Naive thymus-derived CD4-positive, alpha-beta T cell (primary cell): ENCODE results near the gene ZNF469. TPM values are rescaled to one million over a fixed set of nuclear protein-coding genes. Genes with fewer than 3 reads are reported as not detected.

ENCODE experiments used
- ATAC-seq: fragments of 150-1000 bp; cut with Tn5 transposase; 2 replicates; pipeline ENCODE4 v1.10.0; 2021; ENCODE audit warnings: mild to moderate bottlenecking, moderate library complexity
- CTCF ChIA-PET: fragments of 350-600 bp; sonication (Branson Sonifier 250); formaldehyde crosslinking; loops from one replicate; lab custom pipeline; 2021; ENCODE audit warnings: antibody characterized with exemption; lab: Charles Lee
- POLR2A ChIA-PET: fragments of 350-600 bp; sonication (Branson Sonifier 250); formaldehyde crosslinking; loops from one replicate; lab custom pipeline; 2021; ENCODE audit warnings: antibody characterized with exemption, inconsistent platforms; lab: Charles Lee
- DNase-seq, 9 donors: peaks; one replicate each; pipeline versions ENCODE4 v3.0.0 to v3.0.0-alpha.2; 2020 to 2022; ENCODE audit warnings: mixed read lengths in 1 of 9
- H3K27ac ChIP-seq: one replicate; pipeline ENCODE4 v1.7.0; 2013; ENCODE audit warnings: mild to moderate bottlenecking, low read depth, low read length, moderate library complexity
- H3K27me3 ChIP-seq, 2 donors: one replicate each; pipeline ENCODE4 v1.7.0; 2013; ENCODE audit warnings: low read length in 2 of 2, mild to moderate bottlenecking in 2 of 2, moderate library complexity in 2 of 2; ENCODE audit not compliant: control insufficient read depth in 2 of 2, insufficient read depth in 2 of 2
- H3K36me3 ChIP-seq, 3 experiments: 1 replicate in 2 of 3; 2 replicates in 1 of 3; pipeline ENCODE4 v1.7.0; 2013; ENCODE audit warnings: low read length in 3 of 3, mild to moderate bottlenecking in 3 of 3, moderate library complexity in 1 of 3; ENCODE audit not compliant: insufficient read depth in 3 of 3, control insufficient read depth in 2 of 3
- H3K4me1 ChIP-seq, 2 donors: one replicate each; pipeline ENCODE4 v1.7.0; 2013; ENCODE audit warnings: low read length in 2 of 2, mild to moderate bottlenecking in 2 of 2, moderate library complexity in 1 of 2; ENCODE audit not compliant: control insufficient read depth in 2 of 2, insufficient read depth in 2 of 2
- H3K4me3 ChIP-seq: 2 replicates; pipeline ENCODE4 v1.7.0; 2013; ENCODE audit warnings: mild to moderate bottlenecking, low read length
- H3K9me3 ChIP-seq, 3 experiments: 1 replicate in 2 of 3; 2 replicates in 1 of 3; pipeline ENCODE4 v1.7.0; 2013; ENCODE audit warnings: low read length in 3 of 3; ENCODE audit not compliant: control insufficient read depth in 2 of 3
- H3K27ac Mint-ChIP-seq, 9 donors: one replicate each; pipeline ENCODE4 v1.8.0; 2020 to 2022; ENCODE audit warnings: mixed read lengths in 9 of 9, mild to moderate bottlenecking in 8 of 9, moderate library complexity in 5 of 9, inconsistent platforms in 2 of 9
- H3K27me3 Mint-ChIP-seq, 5 donors: one replicate each; pipeline ENCODE4 v1.8.0; 2021 to 2022; ENCODE audit warnings: mixed read lengths in 5 of 5, mild to moderate bottlenecking in 1 of 5
- H3K36me3 Mint-ChIP-seq, 5 donors: one replicate each; pipeline ENCODE4 v1.8.0; 2020 to 2022; ENCODE audit warnings: mixed read lengths in 5 of 5, mild to moderate bottlenecking in 3 of 5, inconsistent platforms in 1 of 5
- H3K4me1 Mint-ChIP-seq, 7 donors: one replicate each; pipeline ENCODE4 v1.8.0; 2020 to 2022; ENCODE audit warnings: mixed read lengths in 7 of 7, mild to moderate bottlenecking in 3 of 7, inconsistent platforms in 1 of 7
- H3K4me3 Mint-ChIP-seq, 10 donors: one replicate each; pipeline ENCODE4 v1.8.0; 2020 to 2022; ENCODE audit warnings: mild to moderate bottlenecking in 10 of 10, mixed read lengths in 10 of 10, moderate library complexity in 6 of 10, inconsistent platforms in 2 of 10
- H3K9me3 Mint-ChIP-seq, 11 donors: one replicate each; pipeline ENCODE4 v1.8.0; 2020 to 2022; ENCODE audit warnings: mixed read lengths in 11 of 11, mild to moderate bottlenecking in 4 of 11, inconsistent platforms in 1 of 11, moderate library complexity in 1 of 11
- intact Hi-C, 2 donors: fragments of 100-400 bp; cut with micrococcal nuclease; formaldehyde crosslinking; loops; one replicate each; pipeline ENCODE4 v1.15.1; 2023
- polyA plus RNA-seq, 2 donors: library from polyadenylated mRNA; unstranded; fragments of 300-500 nt; fragmentation: Illumina TruSeq; gene quantifications; one replicate each; pipeline ENCODE4 v1.2.3, GENCODE V29; 2021
- total RNA-seq, 6 experiments: library from RNA in 5 of 6; stranded (reverse) in 5 of 6; gene quantifications; 1 replicate in 5 of 6; 2 replicates in 1 of 6; pipeline ENCODE4 v1.2.3 and lab custom pipeline; 2021 to 2026

ZNF469 gene
- total and polyA plus RNA-seq, 7 experiments from 2014 or later: 0.07 to 1.6 (median 1.1) TPM; not detected in 1

DNA sequence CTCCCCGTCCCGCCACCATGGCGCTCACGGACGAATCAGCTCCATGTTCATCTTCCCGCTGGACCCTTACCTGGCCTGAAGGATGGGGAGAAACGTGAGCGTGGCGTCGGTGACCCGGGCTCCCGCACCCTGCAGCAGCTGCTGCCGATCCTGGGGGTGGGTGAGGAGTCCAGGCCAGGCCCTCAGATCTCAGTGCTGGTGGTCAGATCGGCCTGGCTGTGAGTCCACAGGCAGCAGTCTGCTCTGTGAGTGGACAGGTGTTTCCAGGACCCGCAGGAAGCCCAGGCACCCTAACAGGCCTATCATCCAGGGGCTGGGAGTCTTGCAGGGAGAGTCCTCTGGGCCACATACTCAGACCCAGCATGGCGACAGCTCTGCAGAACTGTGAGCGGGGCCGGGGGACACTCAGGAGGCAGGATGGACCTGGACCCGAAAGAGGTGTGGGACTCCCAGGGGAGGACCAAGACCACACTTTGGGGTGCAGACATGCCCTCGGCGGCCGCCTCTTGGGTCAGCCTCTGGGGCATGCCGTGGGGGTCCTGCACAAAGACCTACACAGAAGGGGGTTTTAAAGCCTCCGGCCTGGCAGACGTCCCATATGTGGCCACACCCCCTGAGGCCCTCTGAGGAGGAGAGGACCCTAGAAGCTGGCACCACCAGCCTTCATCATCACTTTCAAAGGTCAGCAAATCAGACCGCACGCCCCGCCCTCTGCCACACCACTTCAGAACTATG lies 27.2 kb upstream of the ZNF469 start:
- no peak for DNase-seq
- Mint-ChIP-seq H3K4me3 (no peak overlapping the region), H3K4me1 (no peaks in the 10 kb centered on the region), H3K36me3 (no peaks in the 10 kb centered on the region), H3K9me3 (peaks cover 0 to 1% (median 0%) of the 10 kb centered on the region in 11 donors), H3K27me3 (peaks cover 0 to 6% (median 0%) of the 10 kb centered on the region in 5 donors), H3K27ac (no peak overlapping the region)
- Histone ChIP-seq H3K27ac (no peak overlapping the region), H3K4me3 (no peak overlapping the region), H3K4me1 (no peaks in the 10 kb centered on the region), H3K36me3 (no peaks in the 10 kb centered on the region), H3K27me3 (no peaks in the 10 kb centered on the region), H3K9me3 (no peaks in the 10 kb centered on the region)
- no peak for ATAC-seq
- ChIA-PET POLR2A (no interaction called here), CTCF (no interaction called here)
- intact Hi-C loops: no loop called here

DNA sequence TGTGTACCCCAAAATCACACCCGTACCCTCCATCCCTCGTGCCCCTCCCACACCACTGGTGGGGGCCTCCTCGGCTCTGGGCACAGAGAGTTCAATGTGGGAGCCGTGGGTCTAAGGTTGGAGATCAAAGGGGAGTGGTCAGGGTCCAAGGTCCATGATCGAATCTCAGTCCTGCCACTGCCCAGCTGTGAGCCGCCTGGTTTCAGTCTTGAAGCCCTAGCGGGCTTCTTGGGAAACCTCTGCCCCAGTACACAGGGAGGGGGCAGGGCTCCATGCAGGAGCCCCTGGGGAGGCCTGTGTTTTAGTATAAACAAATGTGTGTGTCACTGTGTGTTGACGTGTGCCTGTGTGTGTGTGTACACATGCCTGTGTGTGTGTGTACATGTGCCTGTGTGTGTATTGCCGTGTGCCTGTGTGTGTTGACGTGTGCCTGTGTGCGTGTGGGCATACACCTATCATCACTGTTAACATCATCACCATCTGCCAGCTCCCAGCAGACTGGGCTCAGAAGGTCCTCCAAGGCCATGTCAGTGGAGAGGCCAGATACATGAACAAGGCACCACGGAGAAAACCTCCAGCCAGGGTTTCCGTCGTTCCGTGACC lies 26.5 kb upstream of the ZNF469 start:
- CTCF ChIA-PET: no interaction called here
- DNase-seq (no peak), ATAC-seq (no peak)
- Histone ChIP-seq H3K9me3 (no peaks in the 10 kb centered on the region), H3K4me1 (no peaks in the 10 kb centered on the region), H3K27me3 (no peaks in the 10 kb centered on the region), H3K27ac (no peak overlapping the region), H3K36me3 (no peaks in the 10 kb centered on the region), H3K4me3 (no peak overlapping the region)
- H3K27ac Mint-ChIP-seq: no peak overlapping the region
- H3K9me3 Mint-ChIP-seq: peaks cover 0 to 4% (median 0%) of the 10 kb centered on the region in 11 donors
- H3K4me3 Mint-ChIP-seq: no peak overlapping the region
- intact Hi-C loops: no loop called here
- H3K36me3 Mint-ChIP-seq: no peaks in the 10 kb centered on the region
- POLR2A ChIA-PET: no interaction called here
- peaks cover 0 to 6% (median 0%) of the 10 kb centered on the region in 5 donors for H3K27me3 Mint-ChIP-seq
- H3K4me1 Mint-ChIP-seq: no peaks in the 10 kb centered on the region

DNA sequence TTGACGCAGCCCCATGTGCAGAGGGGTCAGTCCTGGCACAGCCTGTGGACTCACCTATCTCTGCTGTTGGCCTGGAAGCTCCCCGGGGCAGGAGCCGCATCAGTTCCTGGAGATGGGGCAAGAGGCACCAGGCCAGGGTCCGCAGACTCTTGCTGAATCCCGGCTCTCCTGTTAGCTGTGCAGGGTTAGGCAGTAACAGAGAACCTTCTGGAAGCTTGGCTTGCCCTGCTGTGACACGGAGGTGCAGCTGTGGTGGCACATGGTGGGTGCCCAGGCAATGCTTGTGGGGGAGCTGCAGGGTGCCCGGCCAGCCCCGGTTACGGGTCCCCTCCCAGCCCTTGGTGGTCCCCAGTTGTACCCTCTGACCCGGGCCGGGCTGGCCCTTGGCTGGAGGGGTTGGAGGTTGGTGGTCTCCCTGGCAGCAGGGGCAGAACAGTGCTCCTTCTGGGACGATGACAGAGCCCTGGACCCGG lies 26.0 kb upstream of the ZNF469 start:
- ATAC-seq (no peak), DNase-seq (no peak)
- Histone ChIP-seq H3K27me3 (no peaks in the 10 kb centered on the region), H3K4me1 (no peaks in the 10 kb centered on the region), H3K4me3 (no peak overlapping the region), H3K36me3 (no peaks in the 10 kb centered on the region), H3K9me3 (no peaks in the 10 kb centered on the region), H3K27ac (no peak overlapping the region)
- Mint-ChIP-seq H3K36me3 (no peaks in the 10 kb centered on the region), H3K4me3 (no peak overlapping the region), H3K27ac (no peak overlapping the region), H3K4me1 (no peaks in the 10 kb centered on the region), H3K27me3 (peaks cover 0 to 10% (median 3%) of the 10 kb centered on the region in 5 donors), H3K9me3 (peaks cover 0 to 8% (median 0%) of the 10 kb centered on the region in 11 donors)
- POLR2A ChIA-PET: no interaction called here
- intact Hi-C loops: no loop called here
- CTCF ChIA-PET: no interaction called here

- Histone ChIP-seq H3K27me3 (no peaks in the 10 kb centered on the region), H3K4me1 (no peaks in the 10 kb centered on the region), H3K36me3 (no peaks in the 10 kb centered on the region), H3K27ac (no peak overlapping the region), H3K4me3 (no peak overlapping the region), H3K9me3 (no peaks in the 10 kb centered on the region)
- POLR2A ChIA-PET: no interaction called here
- peaks cover 0 to 2% (median 0%) of the 10 kb centered on the region in 5 donors for H3K36me3 Mint-ChIP-seq
- H3K4me1 Mint-ChIP-seq: no peaks in the 10 kb centered on the region
- peaks cover 0 to 12% (median 5%) of the 10 kb centered on the region in 11 donors for H3K9me3 Mint-ChIP-seq
- no peak for ATAC-seq
- CTCF ChIA-PET: no interaction called here
- H3K4me3 Mint-ChIP-seq: no peak overlapping the region
- intact Hi-C loops: no loop called here
- no peak for DNase-seq
- H3K27me3 Mint-ChIP-seq: peaks cover 0 to 13% (median 4%) of the 10 kb centered on the region in 5 donors
- no peak overlapping the region for H3K27ac Mint-ChIP-seq
Measured at GRCh38 chr16:88357317-88358022, 25.3 kb upstream of the ZNF469 start.

DNA sequence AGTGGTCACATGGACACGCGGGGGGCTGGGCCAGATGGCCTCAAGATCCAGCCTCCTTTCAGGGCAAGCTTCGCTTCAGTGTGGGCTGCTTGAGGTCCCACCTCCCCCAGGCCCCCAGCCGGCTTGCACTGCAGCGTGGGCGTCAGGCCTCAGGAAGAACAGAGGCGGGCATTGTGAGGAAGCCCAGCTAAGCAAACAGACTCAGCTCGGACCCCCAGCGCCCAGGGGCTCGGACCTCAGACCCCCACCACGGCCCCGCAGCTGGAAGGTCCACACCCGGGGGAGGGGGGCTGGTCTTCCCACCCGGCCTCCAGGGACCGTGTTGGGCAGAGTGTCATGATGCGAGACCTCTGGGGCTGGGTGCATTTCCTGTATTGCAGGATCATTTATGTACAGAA lies 24.7 kb upstream of the ZNF469 start:
- Mint-ChIP-seq H3K36me3 (peaks cover 0 to 7% (median 0%) of the 10 kb centered on the region in 5 donors), H3K9me3 (peaks cover 0 to 18% (median 8%) of the 10 kb centered on the region in 11 donors), H3K27me3 (peaks cover 0 to 18% (median 9%) of the 10 kb centered on the region in 5 donors), H3K4me3 (no peak overlapping the region), H3K27ac (no peak overlapping the region), H3K4me1 (no peaks in the 10 kb centered on the region)
- ChIA-PET POLR2A (no interaction called here), CTCF (no interaction called here)
- DNase-seq: no peak
- Histone ChIP-seq H3K4me1 (no peaks in the 10 kb centered on the region), H3K36me3 (no peaks in the 10 kb centered on the region), H3K9me3 (peaks cover 0 to 1% (median 0%) of the 10 kb centered on the region in 3 experiments), H3K27ac (no peak overlapping the region), H3K27me3 (no peaks in the 10 kb centered on the region), H3K4me3 (no peak overlapping the region)
- no peak for ATAC-seq
- intact Hi-C loops: no loop called here

DNA sequence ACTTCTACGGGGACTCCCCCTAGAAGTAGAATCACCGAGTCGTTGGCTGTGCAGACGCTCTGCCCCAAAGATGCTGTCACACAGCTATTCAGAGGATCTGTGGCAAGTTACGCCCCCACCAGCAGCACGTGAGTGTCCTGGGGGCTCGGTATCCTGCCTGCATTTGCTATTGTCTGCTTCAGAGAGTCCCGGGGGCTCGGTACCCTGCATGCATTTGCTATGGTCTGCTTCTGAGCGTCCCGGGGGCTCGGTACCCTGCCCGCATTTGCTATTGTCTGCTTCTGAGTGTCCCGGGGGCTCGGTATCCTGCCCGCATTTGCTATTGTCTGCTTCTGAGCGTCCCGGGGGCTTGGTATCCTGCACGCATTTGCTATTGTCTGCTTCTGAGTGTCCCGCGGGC lies 23.8 kb upstream of the ZNF469 start:
- Mint-ChIP-seq H3K36me3 (peaks cover 0 to 15% (median 0%) of the 10 kb centered on the region in 5 donors), H3K4me3 (no peak overlapping the region), H3K27ac (no peak overlapping the region), H3K4me1 (no peaks in the 10 kb centered on the region), H3K9me3 (peaks cover 0 to 27% (median 11%) of the 10 kb centered on the region in 11 donors), H3K27me3 (peaks cover 8 to 28% (median 18%) of the 10 kb centered on the region in 5 donors)
- peaks cover 0 to 5% (median 0%) of the 10 kb centered on the region in 3 experiments for H3K9me3 ChIP-seq
- ChIA-PET CTCF (no interaction called here), POLR2A (no interaction called here)
- H3K27me3 ChIP-seq: no peaks in the 10 kb centered on the region
- DNase-seq (no peak), ATAC-seq (no peak)
- H3K4me3 ChIP-seq: no peak overlapping the region
- H3K36me3 ChIP-seq: no peaks in the 10 kb centered on the region
- H3K27ac ChIP-seq: no peak overlapping the region
- H3K4me1 ChIP-seq: no peaks in the 10 kb centered on the region
- intact Hi-C loops: no loop called here
